ENCODE measurements around the gene CA9. TPM values are rescaled to one million over a fixed set of nuclear protein-coding genes. Genes with fewer than 3 reads are reported as not detected.
A peak's percentile ranks its signal among the peaks of the same experiment; 100 is the strongest.

Gene CA9
- total and polyA plus RNA-seq, 9 of the 15 experiments (the other 6 are each of a cell fraction or from before 2014, with no cell fraction given): 0.15 to 10.6 (median 0.60) TPM; not detected in 4

- TF ChIP-seq ZBTB7A (IDR thresholded peaks at IDR 0.05; ENCODE audit: borderline replicate concordance, control insufficient read depth, low read depth, low read length): peak; percentile 77; the same call in 1 of the 2 replicates
- TF ChIP-seq ZNF253 (CRISPR knock-in tag; conservative IDR thresholded peaks at IDR 0.05): no peak
- no peak for TF ChIP-seq BRD4 (IDR thresholded peaks at IDR 0.05)
- TF ChIP-seq TEAD4 (IDR thresholded peaks at IDR 0.05; ENCODE audit: low read length): no peak
- TF ChIP-seq TEAD4 (CRISPR knock-in tag; IDR thresholded peaks at IDR 0.05; ENCODE audit: borderline replicate concordance): no peak
- no peak for TF ChIP-seq BRD9 (IDR thresholded peaks at IDR 0.05; ENCODE audit: low read depth, partially characterized antibody)
- no peak for TF ChIP-seq ZNF785 (CRISPR knock-in tag; IDR thresholded peaks at IDR 0.05)
- no peak for TF ChIP-seq EP400 (IDR thresholded peaks at IDR 0.05)
- TF ChIP-seq POLR2AphosphoS5 (IDR thresholded peaks at IDR 0.05; ENCODE audit: control insufficient read depth, insufficient read depth, low read depth, low read length): peak; percentile 60; the same call in 1 of the 2 replicates
- TF ChIP-seq ZNF740 (CRISPR knock-in tag; IDR thresholded peaks at IDR 0.05): no peak
- no peak; a peak in 1 of 4 replicates for TF ChIP-seq ZNF740 (tag; IDR thresholded peaks at IDR 0.05)
- TF ChIP-seq MAFF (IDR thresholded peaks at IDR 0.05; ENCODE audit: low read length): no peak; the same call in 1 of the 2 replicates
- no peak for TF ChIP-seq GTF2A2 (tag; IDR thresholded peaks at IDR 0.05)
- no peak for TF ChIP-seq NR2F6 (CRISPR knock-in tag; IDR thresholded peaks at IDR 0.05)
- no peak for TF ChIP-seq ATF7 (IDR thresholded peaks at IDR 0.05)
- peak; percentile 81 for TF ChIP-seq JUND (IDR thresholded peaks at IDR 0.05; ENCODE audit: borderline replicate concordance, low read depth, low read length)
- TF ChIP-seq JUND (tag; IDR thresholded peaks at IDR 0.05; ENCODE audit: borderline replicate concordance, low read depth, low read length): peak; percentile 56; the same call in 1 of the 3 replicates
- TF ChIP-seq KLF10 (CRISPR knock-in tag; IDR thresholded peaks at IDR 0.05): no peak
- no peak for TF ChIP-seq SOX6 (IDR thresholded peaks at IDR 0.05)
- TF ChIP-seq ZNF586 (CRISPR knock-in tag; conservative IDR thresholded peaks at IDR 0.05): no peak
- no peak for TF ChIP-seq SMARCA5 (IDR thresholded peaks at IDR 0.05)
- no peak for TF ChIP-seq POU5F1 (IDR thresholded peaks at IDR 0.05; ENCODE audit: borderline replicate concordance, low read depth, low read length, partially characterized antibody)
- peak; percentile 49 for TF ChIP-seq PRDM10 (IDR thresholded peaks at IDR 0.05; ENCODE audit: partially characterized antibody)
- TF ChIP-seq MEIS2 (IDR thresholded peaks at IDR 0.05; ENCODE audit: partially characterized antibody): no peak
- TF ChIP-seq PHTF2 (CRISPR knock-in tag; IDR thresholded peaks at IDR 0.05): no peak
- TF ChIP-seq HEY1 (CRISPR knock-in tag; IDR thresholded peaks at IDR 0.05; ENCODE audit: borderline replicate concordance): no peak
- TF ChIP-seq TCF3 (CRISPR knock-in tag; IDR thresholded peaks at IDR 0.05): peak; percentile 52; the same call in 1 of the 2 replicates
- no peak for TF ChIP-seq HNRNPL (IDR thresholded peaks at IDR 0.05; ENCODE audit: low read depth, low read length)
- TF ChIP-seq MTA3 (IDR thresholded peaks at IDR 0.05; ENCODE audit: borderline replicate concordance): no peak
- TF ChIP-seq ZC3H8 (IDR thresholded peaks at IDR 0.05): no peak
Observed at GRCh38 chr9:35727676-35728040, 53.9 kb downstream of the CA9 start (continued).

Data from K562 (cell line).